ENCODE measurements around the gene GTF2F2.
"Not testable (repeated sequence)": the region's sequence is repeated elsewhere in the genome, so short reads cannot be mapped to it uniquely, and the experiment has no call there.

The GTF2F2 gene

GRCh38 chr13:45215392-45216077, 95.2 kb downstream of the GTF2F2 start:
- no peak for DNase-seq (ENCODE audit: low spot score)

DNA sequence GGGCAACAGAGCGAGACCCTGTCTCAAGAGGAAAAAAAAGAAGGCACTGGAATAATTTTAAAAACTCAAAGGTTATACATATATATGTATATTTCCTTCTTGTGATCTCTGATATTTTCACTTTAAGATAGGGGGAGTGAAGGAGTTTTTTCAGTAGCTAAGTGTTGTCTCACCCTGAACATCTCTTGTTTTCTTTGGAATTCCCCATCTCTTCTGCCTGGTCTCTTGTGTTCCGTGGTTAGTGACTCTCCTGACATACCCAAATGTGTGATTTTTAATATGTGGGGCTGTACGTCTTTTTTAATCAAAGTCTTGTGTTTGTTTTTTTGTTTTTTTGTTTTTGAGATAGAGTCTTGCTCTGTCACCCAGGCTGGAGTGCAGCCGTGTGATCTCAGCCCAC, 95.9 kb downstream of the GTF2F2 start:
- no peak for DNase-seq (ENCODE audit: low spot score)

DNA sequence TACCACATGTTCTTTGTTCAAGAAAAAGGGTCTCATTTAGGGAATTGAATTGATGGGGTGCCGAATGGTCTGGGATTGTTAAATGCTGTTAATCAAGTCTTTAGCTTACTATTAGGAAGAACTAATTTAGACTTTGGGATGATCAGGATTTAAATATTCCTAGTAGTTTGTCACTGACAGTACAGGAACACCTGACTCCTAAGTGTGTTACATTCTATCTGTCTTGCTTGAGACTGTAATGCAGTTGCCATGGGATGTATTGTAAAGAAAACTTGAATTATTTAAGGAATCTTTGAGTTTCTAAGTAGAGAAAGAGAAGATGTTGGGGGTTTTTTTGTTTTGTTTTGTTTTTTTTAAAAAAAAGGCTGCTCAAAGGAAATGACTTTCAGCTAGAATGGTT, 98.4 kb downstream of the GTF2F2 start:
- DNase-seq (ENCODE audit: low spot score) = no peak

GRCh38 chr13:45219123-45219891, 99.0 kb downstream of the GTF2F2 start:
- DNase-seq (ENCODE audit: low spot score) = no peak

DNA sequence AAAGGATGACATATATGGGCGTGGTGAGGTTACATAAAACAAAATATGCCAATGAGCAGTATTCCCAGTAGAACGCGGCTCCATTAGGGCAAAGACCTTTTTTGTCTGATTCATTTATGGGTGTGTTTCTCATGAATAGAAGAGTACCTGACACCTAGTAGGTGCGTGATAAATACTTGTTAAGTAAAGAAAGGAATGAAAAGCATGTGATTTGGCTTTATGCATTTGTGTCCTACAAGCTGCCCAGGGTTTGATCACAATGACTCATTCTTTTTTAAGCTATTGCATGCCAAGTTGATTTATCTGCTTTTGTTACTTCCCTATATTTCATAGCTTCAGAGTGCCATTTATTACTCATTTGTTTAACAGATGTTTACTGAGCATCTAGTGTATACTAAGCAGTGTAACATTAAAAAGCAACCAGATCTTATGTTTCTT, 99.6 kb downstream of the GTF2F2 start:
- DNase-seq (ENCODE audit: low spot score) = no peak

DNA sequence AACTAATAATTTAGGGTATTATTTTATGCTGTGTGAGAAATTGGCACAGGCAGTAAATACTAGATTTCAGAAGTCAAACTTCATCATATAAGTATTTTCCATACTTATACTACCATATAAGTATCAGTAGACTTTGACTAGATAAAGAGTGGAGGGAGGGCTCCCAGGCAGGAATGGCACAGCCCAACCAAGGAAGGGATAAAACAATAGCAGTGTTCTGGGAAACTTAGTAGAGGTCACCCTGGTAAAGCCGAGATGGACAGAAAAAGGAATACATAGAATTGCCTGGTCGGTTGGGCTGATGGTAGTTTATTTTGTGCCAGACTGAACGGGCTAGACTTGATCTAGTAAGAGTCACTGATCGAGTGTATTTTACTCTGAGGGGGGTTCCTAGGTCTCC, 100.1 kb downstream of the GTF2F2 start:
- DNase-seq (ENCODE audit: low spot score) = no peak

- DNase-seq (ENCODE audit: low spot score) = no peak
These were observed 102.2 kb downstream of the GTF2F2 start for GRCh38 chr13:45222516-45222915.

- DNase-seq (ENCODE audit: low spot score) = no peak
These were observed 102.6 kb downstream of the GTF2F2 start for GRCh38 chr13:45222919-45223318.

GRCh38 chr13:45224176-45224575, 103.9 kb downstream of the GTF2F2 start:
- no peak for DNase-seq (ENCODE audit: low spot score)

DNA sequence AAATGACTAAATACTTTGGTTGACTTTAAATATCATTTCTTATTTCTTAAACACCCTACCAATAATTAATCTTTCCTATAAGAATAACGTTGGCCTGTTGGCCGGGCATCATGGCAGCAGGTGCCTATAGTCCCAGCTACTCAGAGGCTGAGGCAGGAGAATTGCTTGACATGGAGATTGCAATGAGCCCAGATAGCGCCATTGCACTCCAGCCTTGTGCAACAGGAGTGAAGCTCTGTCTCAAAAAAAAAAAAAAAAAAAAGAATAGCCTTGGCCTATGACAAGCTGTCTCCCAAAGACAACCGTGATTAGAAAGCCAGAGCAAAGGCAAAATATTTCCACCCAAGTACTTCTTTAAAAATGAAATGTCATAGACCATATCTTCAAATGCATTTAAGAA, 105.1 kb downstream of the GTF2F2 start:
- DNase-seq (ENCODE audit: low spot score) = no peak

DNA sequence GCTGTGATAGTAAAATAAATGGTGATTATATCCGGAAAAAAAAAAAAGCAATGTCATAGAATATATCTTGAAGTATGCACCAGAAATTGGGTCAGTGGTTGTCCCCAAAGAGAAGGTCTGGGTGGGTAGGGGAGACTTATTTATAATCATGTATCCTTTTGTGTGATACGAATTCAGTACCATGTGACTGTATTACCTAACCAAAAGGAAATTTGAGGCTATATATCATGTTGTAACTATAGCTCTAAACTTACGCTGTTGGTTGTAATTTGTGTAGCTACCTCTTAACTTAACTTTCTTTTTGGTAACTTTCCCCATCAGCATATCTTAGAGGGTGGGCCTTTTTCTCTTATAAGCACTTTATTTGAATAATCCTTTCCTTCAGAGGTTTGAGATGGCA, 105.7 kb downstream of the GTF2F2 start:
- no peak for DNase-seq (ENCODE audit: low spot score)

DNA sequence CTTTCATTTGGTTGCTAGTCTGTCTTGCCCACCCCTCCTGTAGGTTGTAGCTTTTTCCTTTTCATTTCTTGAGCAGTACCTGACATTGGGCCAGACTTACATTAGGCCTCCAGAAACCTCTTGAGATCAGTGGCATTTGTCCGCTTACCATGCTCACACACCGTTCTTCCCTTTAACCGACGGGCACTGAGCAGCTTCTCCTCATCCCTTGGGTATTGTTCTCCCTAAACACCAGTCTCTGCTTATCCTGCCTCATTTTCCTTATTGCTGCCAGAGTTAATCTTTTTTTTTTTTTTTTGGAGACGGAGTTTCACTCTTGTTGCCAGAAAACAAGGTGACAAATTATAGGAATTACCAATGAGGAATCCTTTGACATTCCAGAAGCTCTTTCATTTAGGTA, 107.7 kb downstream of the GTF2F2 start:
- no peak for DNase-seq (ENCODE audit: low spot score)

DNA sequence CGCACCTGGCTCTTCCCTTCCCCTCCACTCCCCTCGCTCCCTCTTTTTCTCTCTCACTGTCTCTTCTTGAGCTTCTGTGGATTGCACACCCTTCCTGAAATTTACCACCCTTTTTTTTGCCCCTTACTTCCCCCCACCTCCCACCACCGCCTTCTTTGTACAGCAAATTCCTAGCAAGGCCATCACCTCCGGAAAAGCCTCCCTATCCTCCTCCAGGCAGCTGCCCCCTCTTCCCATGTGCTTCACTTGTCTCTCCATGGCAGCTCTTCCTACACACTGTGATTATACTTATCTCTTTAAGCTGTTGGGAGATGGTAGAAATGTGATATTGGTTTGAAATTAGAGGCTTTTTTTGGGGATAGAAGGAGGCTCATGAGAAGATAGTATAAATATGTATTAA, 108.9 kb downstream of the GTF2F2 start:
- no peak for DNase-seq (ENCODE audit: low spot score)

- DNase-seq (ENCODE audit: low spot score) = no peak
These were observed 111.0 kb downstream of the GTF2F2 start for GRCh38 chr13:45231305-45231704.

DNA sequence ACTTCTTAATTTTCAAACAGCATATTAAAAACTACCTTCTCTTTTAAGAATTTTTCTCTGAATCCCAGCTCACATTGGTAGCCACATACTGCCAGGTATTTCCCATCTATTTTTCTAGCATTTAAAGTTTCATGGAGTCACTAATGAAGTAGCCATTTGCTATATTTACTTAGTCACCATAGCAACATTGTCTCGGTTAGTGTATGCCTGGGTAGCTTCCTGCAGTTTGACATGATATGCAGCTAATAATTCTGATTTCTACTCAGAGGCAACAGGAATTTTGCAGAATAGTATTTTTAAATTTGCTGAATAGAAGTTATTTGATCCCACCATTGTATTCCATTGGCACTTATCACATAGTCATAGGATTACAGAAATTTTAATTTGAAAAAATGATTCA, 111.4 kb downstream of the GTF2F2 start:
- DNase-seq (ENCODE audit: low spot score) = no peak

DNA sequence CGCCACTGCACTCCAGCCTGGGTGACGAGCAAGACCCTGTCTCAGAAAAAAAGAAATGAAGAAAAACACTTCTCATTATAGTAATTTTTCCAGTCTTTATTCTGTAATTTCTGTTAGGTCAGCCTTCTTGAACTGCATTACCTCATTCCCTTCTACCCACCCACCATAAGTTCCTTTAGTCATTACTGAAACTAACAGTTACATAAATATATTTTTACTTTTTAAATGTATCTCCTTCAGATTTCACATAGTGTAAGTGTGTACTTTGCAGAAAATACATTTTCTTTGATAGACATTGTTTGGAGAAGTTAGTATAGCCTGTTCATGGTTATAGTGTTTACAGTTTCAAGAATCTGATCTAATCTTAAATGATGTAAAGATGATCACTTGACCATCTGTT, 112.3 kb downstream of the GTF2F2 start:
- DNase-seq (ENCODE audit: low spot score) = no peak

GRCh38 chr13:45238945-45239795, 118.9 kb downstream of the GTF2F2 start:
- no peak for DNase-seq (ENCODE audit: low spot score)

GRCh38 chr13:45240143-45240542, 119.8 kb downstream of the GTF2F2 start:
- DNase-seq (ENCODE audit: low spot score) = no peak

- DNase-seq (ENCODE audit: low spot score) = no peak
These were observed 121.8 kb downstream of the GTF2F2 start for GRCh38 chr13:45242070-45242469.

GRCh38 chr13:45242524-45242923, 122.2 kb downstream of the GTF2F2 start:
- DNase-seq (ENCODE audit: low spot score) = no peak

DNA sequence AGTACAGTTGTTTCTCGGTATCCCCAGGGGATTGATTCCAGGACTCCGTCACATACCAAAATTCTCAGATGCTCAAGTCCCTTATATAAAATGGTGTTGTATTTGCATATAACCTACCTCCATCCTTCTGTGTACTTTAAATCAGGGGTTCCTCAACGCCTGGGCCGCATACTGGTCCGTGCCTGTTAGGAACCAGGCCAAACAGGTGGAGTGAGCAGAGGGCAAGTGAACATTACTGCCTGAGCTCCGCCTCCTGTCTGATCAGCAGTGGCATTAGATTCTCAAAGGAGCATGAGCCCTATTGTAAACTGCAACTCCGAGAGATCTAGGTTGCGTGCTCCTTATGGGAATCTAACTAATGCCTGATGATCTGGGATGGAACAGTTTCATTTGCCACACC, 122.8 kb downstream of the GTF2F2 start:
- DNase-seq (ENCODE audit: low spot score) = no peak

DNA sequence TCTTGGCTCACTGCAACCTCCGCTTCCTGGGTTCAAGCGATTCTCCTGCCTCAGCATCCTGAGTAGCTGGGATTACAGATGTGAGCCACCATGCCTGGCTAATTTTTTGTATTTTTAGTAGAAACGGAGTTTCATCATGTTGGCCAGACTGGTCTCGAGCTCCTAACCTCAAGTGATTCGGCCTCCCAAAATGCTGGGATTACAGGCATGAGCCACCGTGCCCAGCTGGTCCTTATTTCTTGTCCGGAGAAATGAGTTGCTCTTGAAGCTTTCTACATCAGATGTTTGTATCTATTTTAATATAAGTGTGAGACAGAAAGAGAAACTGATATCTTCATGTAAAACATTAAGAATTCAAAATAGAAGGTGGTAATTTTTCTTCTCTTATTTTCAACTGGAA, 124.4 kb downstream of the GTF2F2 start:
- not testable (repeated sequence) for DNase-seq (ENCODE audit: low spot score)

DNA sequence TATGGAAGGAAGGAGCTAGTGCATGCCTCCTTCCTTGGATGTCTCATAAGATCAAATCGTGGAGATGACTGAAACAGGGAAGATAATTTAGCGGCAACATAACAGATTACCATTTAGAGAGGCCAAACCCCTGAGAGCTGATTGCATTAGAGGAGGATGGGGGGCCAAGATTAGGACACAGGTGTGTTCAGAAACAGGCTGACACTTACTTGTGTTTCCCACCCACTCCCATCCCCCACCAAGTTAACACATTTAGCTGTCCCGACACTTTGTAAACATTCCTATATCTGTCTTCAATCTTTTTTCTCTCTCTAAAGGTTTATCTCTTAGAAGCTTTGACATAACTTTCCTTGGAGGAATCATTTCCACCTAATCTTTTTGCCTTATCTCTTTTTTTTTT, 129.4 kb downstream of the GTF2F2 start:
- no peak for DNase-seq (ENCODE audit: low spot score)
